ENCODE results near the gene UBR1.
"Not testable (repeated sequence)": the region's sequence is repeated elsewhere in the genome, so short reads cannot be mapped to it uniquely, and the experiment has no call there.

UBR1 gene

DNA sequence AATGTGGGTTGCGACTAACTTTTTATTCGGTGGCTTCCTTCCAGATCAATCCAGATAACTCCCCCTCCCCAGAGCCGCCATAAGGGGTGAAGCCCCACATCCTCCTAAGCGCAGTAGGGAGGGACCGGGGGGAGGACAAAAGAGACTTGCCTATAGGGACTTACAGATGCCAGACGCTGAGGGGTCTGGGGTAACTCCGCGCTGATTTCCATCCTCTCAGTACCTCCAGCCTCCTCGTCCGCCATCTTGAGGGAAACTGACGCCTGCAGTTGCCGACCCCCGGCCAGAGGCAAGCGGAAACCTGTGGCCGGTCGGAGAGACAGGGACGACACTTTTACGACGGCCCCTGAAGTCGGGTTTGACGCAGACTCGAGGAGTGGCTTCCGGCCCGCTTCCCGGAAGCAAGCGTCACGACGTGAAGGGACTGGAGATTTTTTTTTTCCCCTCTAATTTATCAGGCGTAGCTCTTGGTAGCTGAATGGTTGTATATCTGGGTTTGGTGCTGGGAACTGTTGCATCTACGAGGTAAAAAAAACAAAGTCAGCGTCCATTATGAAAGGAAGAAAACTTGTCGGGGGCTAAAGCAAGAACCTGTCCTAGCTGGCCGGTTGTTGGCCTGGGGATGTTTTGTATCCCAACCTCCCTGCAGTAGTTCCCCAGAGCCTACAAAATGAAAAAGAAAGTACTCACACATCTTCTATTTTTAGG lies at the start of gene UBR1:
TSS of gene UBR1 (minus strand) at position 261 of the 708 bp plus-strand sequence. CDS start at position 245, 16 bp downstream.
- DNase-seq (ENCODE audit: low spot score), result peak; percentile 89

DNA sequence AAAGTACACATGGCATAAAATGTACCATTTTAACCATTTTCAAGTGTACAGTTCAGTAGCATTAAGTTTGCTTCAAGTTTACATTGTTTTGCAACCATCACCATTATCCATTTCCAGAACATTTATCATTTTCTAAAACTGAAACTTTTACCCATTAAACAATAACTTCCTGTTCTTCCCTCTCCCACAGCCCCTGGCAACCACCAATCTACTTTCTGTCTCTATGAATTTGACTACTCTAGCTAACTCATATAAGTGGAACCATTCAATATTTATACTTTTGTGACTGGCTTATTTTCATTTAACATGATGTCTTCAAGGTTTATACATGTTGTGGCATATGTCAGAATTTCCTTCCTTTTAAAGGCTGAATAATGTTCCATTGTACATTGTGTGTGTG lies 47.4 kb upstream of the UBR1 start:
- no peak for DNase-seq (ENCODE audit: low spot score)

DNA sequence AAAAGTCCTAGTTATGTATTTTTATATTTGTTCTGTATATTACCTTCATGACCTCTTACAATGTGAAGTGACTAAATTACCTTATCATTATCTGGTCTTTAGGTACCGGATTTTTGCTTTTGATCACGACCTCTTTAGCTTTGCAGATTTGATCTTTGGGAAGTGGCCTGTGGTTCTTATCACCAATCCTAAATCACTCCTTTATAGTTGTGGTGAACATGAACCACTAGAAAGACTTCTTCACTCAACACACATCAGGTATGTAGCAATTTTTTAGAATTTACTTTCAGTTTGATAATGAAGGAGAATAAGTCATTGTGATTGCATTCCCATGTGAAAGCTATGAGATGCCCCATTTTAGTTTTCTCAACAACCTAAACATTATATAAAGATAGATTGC lies 45.9 kb upstream of the UBR1 start:
- DNase-seq (ENCODE audit: low spot score), result no peak

DNA sequence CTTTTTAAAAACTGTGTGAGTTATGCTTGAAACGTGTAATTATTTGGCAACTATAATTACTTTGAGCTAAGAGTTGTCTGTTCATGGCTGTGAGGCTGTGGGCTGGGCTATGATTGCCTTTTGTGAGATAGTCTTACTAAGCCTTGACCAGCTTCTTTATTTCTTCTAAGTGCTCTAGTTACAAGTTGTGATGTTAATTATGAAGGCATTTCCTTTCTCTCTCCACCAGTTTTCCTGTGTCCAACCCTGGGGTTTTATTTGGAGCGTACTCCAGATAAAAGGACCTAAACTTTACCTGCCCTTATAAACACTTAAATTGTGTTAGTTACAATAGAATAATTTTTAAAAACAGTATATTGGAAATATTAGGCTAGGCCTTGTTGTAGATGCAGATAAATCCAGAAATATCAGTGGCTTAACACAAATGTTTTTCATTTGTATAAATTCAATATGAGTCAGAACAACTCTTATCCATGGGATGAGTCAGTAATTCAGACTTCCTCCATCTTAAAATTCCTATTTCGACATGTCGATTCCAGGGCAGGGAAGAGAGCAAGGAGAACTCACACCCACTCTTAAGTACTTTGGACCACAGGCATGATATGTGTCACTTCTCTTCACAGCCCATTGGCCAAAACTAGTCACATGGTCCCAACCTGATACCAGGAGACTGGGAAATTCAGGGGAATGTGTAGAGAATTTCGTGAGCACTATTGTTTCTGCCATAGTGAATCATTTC lies 44.5 kb upstream of the UBR1 start:
- peak; percentile 83 for DNase-seq (ENCODE audit: low spot score)

DNA sequence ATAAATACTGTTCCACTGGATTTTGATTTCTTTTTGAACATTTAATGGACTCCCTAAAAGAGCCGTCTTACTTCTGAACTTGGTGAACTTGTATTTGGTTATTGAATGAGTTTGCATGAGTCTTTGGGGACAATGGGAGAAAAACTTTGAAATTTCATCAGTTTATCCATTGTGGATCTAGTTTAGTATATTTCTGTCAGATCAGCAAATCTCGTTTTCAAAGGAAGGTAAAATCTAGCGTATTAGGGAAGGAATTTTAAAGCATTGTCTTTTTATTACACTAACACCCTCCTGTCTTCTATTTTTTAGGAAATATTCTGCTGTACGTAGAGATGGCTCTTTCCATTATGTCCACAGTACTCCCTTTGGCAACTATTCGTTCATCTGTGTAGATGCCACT lies 40.3 kb upstream of the UBR1 start:
- DNase-seq (ENCODE audit: low spot score), result no peak

DNA sequence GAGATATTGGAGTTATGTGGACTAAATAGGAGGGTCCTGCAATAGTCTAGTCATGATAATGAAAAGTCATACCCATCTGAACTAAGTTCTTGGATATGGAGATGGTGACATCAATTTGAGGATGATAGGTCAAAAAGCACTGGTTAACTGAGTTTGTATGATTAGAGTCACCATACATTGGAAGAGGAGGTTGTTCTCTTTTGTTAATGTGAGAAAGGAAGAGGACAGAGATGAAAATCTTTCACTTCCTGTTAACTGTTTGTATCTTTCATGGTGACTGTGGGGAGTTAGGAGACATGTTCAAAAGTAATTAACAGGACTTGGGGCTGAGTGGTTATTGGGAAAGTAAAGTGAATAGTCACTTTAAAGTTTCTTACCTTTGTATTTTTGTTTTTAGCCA lies 38.7 kb upstream of the UBR1 start:
- DNase-seq (ENCODE audit: low spot score), result no peak

DNA sequence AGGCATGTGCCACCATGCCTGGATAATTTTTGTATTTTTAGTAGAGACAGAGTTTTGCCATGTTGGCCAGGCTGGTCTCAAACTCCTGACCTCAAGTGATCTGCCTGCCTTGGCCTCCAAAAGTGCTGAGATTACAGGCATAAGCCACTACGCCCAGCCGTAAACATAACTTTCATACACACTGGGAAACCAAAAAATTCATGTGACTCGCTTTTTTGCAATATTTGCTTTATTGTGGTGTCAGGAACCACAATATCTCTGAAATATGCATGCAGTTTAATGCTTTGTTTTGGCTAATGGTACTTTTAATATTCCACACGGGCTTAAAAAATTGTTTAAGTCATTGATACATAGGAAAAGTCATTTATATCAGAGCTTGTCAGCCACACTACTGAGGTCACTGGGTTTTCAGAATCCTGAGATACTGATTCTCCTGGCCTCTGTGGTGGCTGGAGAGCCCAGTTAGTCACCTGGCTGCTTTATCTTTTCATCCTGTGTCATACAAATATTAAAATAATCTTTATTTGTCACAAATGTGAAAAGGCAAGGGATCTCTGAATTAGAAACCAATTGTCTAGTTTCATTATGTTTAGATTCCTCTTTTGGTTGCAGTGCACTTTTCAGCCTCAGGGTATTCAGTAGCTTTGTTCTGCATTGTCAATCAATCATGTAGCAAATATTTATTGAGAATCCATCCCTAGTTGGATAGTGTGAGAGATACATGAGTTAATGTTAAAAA lies 37.5 kb upstream of the UBR1 start:
- no peak for DNase-seq (ENCODE audit: low spot score)

DNA sequence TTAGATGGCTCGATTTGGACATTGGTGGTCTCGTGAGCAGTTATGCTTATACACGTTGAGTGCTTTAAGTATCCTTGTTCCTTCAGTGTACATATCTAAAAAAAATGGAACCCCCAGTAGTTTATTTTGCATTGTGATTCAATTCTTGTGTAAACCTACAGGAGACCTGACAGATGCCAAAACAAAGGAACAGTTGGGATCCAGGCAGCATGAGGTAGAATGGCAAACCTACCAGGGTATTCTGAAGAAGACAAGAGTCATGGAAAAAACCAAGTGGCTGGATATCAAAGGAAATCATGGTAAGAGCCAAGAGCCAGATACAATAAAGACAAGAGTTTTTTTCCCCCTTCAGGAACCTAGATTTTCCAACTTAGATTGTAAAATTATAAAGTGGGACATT lies 29.5 kb upstream of the UBR1 start:
- DNase-seq (ENCODE audit: low spot score), result no peak

DNA sequence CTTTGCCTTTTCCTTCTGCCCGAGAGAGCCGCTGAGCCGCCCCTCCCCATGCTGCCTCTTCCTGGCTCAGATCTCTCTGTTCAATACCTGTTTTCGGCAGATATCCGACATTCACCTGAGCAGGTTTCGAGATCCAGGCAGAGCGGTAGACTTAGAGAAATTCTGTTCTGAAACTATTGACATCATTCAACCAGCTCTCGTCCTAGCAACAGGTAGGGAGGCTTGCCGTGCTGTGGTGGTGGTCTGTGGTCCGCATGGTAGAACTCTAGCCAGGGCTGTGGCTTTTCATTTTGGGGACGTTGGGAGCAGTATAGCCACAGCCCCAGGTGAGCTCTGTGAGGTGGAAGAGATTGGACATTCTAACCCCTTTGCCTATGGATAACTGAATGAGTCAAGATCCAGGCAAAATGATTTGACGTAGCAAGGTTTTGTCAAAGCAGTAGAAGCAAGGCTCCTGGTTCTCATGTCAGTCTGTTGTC lies 28.4 kb upstream of the UBR1 start:
- peak; percentile 21 for DNase-seq (ENCODE audit: low spot score)

DNA sequence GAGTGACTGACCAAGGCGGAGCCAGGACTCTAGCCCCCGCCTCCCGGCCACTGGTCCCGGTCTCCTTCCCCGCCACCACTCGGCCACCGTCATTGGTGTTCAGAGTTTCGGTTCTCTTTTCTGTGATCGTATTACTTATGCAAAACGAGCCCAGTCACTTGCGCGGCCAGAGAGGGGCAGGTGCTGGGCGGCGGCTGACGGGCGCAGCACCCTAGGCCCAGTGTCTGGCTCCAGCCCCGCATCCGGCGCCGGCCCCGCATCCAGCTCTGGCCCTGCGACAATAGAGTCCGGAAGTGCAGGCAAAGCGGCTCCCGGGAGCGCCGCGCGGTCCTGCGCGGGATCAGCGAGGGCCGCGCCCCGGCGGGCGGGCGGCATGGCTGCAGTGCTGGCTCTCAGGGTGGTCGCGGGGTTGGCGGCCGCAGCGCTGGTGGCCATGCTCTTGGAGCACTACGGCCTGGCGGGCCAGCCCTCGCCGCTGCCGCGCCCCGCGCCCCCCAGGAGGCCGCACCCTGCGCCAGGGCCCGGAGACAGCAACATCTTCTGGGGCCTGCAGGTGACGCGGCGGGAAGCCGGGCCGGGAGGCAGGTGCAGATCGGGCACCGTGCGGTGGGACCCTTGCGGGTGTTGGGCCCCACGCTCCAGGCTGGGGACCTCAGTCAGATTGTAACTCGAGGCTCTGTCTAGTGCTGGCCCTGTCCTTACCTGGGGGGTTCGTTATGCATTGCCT lies 27.8 kb upstream of the UBR1 start, which contains the start of gene TMEM62:
TSS of gene TMEM62 (plus strand) at position 157 of the 727 bp plus-strand sequence. CDS start at position 374, 217 bp downstream.
- peak; percentile 85 for DNase-seq (ENCODE audit: low spot score)

DNA sequence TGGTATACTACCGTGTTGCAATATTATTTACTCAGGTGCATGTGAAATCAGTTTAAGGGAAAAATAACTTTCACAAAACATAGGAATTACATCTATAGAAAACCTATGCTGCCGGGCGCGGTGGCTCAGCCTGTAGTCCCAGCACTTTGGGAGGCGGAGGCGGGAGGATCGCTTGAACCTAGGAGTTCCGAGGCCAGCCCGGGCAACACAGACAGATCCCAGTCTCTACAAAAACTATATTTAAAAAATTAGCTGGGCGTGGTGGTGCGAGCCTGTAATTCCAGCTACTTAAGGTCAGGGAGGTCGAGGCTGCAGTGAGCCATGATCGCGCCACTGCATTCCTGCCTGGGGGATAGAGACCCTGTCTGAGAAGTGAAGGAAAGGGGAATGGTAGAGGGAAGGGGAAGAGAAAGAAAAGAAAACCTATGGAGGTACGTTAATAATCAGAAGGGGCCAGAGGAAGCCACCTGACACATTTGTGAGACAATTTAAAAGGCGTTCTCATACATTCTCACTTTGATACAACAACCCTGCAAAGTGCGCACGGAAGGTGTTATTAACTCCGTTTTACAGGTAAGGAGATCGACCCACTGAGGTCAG lies 27.1 kb upstream of the UBR1 start:
- no peak for DNase-seq (ENCODE audit: low spot score)

DNA sequence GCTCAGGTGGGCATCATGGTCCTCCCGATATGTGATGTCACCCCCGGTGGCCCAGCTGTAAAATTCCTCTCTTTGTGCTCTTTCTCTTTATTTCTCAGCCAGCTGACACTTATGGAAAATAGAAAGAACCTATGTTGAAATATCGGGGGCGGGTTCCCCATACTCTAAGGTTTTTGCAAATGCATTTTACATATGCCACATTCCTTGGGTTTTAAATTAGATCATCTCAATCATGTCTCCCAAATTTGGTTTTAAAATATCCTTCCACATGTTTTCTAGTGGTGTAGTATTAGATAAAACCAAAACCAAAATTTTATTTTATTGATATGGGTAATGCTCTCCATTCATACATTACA lies 23.1 kb upstream of the UBR1 start:
- DNase-seq (ENCODE audit: low spot score), result no peak

DNA sequence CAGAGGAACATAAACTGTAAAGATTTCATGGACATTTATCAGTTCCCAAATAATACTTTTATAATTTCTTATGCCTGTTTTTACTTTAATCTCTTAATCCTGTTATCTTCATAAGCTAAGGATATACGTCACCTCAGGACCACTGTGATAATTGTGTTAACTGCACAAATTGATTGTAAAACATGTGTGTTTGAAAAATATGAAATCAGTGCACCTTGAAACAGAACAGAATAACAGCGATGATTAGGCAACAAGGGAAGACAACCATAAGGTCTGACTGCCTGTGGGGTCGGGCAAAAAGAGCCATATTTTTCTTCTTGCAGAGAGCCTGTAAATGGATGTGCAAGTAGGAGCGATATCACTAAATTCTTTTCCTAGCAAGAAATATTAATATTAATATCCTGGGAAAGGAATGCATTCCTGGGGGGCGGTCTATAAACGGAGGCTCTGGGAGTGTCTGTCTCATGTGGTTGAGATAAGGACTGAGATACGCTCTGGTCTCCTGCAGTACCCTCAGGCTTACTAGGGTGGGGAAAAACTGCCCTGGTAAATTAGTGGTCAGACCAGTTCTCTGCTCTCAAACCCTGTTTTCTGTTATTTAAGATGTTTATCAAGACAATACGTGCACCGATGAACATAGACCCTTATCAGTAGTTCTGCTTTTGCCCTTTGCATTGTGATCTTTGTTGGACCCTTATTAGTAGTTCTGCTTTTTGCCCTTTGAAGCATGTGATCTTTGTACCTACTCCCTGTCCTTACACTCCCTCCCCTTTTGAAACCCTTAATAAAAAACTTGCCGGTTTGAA lies 22.5 kb upstream of the UBR1 start:
- DNase-seq (ENCODE audit: low spot score), result not testable (repeated sequence)

DNA sequence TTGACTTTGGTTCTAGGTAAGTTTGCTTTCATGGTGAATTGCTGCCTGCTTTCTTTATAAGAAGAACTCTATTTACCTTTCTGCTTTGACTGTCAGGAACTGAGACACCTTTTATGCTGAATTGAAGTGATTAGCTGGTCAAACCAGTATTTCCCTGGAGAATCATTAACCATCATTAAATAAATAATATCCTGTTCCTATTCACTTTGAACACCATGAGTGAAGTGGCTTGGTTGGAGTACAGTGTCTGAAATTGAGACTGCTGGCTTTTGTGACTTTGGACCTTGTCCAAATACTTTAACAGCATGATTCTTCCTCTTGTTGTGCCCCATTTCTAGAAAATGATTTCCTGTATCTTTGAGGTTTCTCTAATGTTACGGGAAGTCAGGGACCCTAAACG lies 21.9 kb upstream of the UBR1 start:
- no peak for DNase-seq (ENCODE audit: low spot score)

DNA sequence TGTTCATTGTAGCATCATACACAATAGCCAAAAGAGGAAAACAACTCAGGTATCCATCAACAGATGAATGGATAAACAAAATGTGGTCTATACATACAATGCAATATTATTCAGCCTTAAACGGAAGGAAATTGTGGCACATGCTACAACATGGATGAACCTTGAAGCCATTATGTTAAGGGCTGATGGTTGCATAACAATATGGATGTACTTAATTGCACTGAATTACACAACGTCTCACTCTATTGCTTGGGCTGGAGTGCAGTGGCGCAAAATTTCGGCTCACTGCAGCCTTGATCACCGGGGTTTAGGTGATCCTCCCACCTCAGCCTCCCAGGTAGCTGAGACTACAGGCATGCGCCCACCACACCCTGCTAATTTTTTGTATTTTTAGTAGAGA lies 20.5 kb upstream of the UBR1 start:
- no peak for DNase-seq (ENCODE audit: low spot score)

DNA sequence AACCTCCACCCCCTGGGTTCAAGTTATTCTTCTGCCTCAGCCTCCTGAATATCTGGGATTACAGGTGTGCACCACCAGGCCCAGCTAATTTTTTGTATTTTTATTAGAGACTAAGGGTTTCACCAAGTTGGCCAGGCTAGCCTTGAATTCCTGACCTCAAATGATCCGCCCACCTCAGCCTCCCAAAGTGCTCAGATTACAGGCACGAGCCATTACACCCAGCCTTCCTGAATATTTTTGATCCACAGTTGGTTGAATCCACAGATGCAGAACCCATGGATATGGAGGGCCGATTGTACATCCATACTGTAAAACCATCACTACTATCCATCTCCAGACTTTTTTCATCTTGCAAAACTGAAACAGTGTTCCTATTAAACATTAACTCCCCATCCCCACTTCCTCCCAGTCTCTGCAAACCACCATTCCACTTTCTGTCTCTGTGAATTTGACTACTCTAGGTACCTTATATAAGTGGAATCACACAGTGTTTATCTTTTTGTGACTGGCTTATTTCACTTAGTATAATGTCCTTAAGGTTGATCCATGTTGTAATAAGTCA lies 19.3 kb upstream of the UBR1 start:
- DNase-seq (ENCODE audit: low spot score), result no peak

DNA sequence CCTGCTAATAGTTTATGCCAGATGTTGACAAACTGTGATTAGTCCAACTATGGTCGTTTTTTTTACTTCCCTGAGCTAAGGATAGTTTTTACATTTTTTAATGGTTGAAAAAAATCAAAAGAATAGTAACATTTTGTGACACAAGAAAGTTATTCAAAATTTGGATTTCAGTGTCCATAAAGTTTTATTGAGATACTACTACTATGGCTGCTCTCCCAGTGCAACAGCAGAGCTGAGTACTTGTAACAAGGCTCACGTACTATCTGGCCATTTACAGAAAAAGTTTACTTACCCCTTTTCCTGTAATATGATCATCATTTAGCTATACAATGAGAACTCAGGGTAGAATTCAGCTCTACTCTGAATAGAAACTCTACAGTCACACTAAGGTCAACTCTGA lies 16.0 kb upstream of the UBR1 start:
- DNase-seq (ENCODE audit: low spot score), result no peak

DNA sequence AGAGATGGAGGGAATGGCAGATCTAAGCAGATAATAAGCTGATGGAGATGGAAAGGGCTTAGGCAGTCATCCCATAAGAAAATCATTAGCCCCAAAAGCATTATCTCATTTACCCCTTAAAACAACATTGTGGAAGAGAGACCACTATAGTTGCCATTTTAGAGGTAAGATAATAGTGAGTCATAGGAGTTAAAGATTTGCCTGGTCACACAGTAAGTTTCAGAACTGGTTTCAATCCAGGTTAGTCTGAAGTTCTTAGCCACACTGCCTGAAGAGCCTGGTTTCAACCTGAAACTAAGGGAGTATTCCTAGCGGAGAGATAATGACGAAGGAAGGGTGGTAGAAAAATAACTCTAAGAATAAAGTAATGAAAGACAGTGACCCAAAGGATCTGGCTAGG lies 13.0 kb upstream of the UBR1 start:
- no peak for DNase-seq (ENCODE audit: low spot score)

DNA sequence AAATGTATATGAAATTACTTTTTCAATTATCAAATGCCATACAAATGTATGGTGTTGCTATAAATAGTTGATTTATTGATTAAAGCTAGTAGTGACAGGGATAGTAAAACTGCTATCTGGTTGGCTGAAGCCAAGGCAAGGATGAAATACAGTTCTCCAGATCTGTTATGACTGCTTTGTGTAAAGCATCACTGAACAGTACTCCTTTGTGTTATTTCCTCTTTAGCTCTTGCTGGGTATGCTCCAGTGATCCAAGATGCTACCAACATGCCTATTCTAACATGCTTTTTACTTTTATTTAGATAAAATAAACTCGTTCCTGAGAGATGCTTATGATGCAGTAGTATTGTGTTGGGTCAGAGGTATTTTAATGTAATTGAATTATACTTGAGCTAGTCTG lies 12.4 kb upstream of the UBR1 start:
- no peak for DNase-seq (ENCODE audit: low spot score)

DNA sequence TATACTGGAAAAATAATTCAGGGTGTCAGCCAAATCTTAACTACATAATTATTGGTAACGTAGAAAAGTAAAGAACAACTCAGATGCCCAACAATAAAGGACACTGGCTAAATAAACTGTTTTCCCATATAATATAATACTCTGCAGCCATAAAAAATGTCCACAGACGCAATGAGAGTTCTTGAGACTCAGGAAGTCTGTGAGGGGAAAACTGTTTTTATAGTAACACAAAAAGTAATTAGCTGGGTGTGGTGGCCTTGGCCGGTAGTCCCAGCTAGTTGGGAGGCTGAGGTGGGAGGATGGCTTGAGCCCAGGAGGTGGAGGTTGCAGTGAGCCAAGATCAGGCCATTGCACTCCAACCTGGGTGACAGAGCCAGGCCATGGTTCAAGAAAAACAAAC lies 5.5 kb upstream of the UBR1 start:
- no peak for DNase-seq (ENCODE audit: low spot score)

DNA sequence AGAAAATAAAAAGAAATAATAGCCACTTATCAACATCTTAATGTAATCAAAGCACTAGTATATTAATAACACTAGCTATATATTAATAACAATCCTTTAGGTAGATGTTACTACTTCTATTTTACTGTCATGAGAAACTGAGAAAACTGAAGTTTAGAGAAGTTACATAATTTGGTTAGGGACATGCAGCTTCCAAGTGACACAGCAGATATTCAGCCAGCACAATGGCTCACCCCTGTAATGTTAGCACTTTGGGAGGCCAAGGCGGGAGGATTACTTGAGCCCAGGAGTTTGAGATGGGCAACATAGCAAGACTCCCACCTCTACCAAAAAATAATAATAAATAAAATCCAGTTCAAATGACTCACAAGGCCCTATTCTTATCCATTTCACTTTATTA lies 1.9 kb upstream of the UBR1 start:
- no peak for DNase-seq (ENCODE audit: low spot score)
